GM12874 (cell line): ENCODE measurements around the gene DNASE1L1.

ENCODE experiments used
- TF ChIP-seq, protein P1 (sequence below): IDR thresholded peaks from 2 replicates; pipeline ENCODE4 v1.5.1; 2011; ENCODE audit warnings: low read depth, mild to moderate bottlenecking, control low read depth, low read length, moderate library complexity; ENCODE audit not compliant: insufficient read depth

The DNASE1L1 gene

DNA sequence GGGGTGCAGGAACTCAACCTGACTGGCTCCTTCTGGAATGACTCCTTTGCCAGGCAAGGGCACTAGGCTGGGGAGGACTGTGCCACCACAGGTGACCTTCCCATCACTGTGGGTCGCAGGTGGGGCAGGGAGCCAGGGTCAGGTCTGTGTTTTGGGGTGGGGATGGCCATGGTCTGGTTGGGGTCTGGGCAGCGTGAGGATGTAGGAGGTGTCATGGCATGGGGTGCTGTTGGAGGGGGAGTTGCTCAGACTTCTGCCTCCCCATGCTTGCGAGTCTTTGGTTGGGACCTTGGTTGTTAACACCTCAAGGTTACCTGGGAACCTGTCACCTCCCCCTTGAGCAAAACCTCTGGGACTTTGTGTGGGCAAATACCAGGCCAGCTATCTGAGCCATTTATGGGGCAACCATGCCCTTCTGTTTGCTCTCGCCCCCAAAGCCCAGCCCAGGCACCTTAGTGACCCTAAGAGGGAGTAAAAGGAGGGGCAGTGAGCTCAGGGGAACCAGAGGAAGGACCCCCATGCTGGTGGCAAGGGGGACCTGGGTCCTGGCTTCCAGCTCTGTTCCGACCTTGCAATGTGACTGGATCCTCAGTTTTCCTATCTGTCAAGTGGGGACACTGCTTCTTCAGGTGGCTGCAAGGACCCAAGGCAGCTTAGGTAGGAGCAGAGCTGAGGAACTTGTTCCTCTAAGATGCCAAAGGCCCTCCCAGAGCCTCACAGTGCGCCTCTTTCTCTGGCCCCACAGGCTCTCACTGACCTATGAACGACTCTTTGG, 25.5 kb upstream of the DNASE1L1 start:
- TF ChIP-seq, protein P1, sequence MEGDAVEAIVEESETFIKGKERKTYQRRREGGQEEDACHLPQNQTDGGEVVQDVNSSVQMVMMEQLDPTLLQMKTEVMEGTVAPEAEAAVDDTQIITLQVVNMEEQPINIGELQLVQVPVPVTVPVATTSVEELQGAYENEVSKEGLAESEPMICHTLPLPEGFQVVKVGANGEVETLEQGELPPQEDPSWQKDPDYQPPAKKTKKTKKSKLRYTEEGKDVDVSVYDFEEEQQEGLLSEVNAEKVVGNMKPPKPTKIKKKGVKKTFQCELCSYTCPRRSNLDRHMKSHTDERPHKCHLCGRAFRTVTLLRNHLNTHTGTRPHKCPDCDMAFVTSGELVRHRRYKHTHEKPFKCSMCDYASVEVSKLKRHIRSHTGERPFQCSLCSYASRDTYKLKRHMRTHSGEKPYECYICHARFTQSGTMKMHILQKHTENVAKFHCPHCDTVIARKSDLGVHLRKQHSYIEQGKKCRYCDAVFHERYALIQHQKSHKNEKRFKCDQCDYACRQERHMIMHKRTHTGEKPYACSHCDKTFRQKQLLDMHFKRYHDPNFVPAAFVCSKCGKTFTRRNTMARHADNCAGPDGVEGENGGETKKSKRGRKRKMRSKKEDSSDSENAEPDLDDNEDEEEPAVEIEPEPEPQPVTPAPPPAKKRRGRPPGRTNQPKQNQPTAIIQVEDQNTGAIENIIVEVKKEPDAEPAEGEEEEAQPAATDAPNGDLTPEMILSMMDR = no peak

DNA sequence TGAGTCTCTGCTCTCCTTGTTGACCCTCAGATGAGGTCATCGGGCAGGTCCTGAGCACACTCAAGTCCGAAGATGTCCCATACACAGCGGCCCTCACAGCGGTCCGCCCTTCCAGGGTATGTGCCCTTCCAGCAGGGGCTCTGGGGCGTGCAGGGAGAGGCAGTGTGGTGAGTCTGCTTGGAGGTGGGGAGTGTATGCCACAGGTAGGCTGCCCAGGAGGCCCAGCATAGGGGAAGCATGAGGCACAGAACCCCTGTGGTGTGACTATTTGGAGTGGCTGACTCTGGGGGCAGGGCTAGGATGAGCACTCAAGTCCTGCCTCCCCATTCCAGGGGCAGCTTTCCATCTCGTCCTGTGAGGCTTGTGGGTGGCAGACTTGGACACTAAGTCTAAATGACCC, 24.6 kb upstream of the DNASE1L1 start:
- TF ChIP-seq, protein P1 = no peak

DNA sequence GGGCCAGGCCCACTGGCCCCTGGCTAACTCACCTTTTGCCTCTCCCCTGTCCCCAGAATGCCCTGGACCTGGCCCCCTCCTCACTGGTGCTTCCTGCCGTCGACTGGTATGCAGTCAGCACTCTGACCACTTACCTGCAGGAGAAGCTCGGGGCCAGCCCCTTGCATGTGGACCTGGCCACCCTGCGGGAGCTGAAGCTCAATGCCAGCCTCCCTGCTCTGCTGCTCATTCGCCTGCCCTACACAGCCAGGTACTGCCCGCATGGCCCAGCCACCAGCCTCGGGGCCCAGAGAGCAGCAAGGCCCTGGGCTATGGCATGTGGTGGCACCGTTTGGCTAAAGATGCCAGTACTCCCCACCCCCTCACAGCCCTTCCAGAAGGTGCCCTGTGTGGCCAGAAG, 23.2 kb upstream of the DNASE1L1 start:
- TF ChIP-seq, protein P1 = no peak

DNA sequence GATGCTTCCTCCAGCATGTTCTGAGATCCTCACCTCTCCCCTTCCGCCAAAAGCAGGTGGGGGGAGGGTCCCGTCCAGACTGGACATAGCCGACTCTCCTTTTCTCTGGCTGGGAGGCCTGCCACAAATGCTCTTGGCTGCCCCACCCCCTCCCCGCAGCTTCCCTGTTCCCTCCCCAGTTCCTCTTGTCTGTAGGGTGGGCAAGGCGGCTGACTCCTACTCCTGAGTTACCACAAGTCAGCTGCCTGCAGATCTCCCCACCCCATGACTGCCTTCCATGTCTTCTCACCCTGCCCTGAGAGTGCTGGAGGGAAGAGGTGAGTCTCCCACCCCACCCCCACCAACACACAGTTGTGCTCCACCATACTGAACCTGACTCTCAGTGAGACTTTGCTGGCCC, 22.3 kb upstream of the DNASE1L1 start:
- TF ChIP-seq, protein P1 = no peak

DNA sequence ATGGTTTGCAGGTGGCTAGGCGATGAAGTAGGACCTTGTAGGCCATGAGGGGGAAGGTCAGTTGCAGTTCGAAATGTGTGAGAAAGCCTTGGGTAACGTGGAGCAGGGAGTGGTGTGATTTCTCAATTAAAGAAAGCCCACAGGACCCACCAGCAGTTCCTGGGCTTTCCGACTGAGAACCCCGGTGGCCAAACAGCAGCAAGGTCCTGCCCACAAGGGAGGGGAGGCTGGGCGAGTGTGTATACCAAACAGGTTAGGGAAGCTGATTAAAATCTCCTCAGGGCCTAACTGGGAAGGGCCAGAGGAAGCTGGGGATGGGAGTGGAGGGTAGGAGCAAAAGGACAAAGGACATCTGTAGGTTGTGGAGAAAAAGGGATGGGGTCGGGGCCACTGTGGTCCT, 21.9 kb upstream of the DNASE1L1 start:
- TF ChIP-seq, protein P1 = no peak

DNA sequence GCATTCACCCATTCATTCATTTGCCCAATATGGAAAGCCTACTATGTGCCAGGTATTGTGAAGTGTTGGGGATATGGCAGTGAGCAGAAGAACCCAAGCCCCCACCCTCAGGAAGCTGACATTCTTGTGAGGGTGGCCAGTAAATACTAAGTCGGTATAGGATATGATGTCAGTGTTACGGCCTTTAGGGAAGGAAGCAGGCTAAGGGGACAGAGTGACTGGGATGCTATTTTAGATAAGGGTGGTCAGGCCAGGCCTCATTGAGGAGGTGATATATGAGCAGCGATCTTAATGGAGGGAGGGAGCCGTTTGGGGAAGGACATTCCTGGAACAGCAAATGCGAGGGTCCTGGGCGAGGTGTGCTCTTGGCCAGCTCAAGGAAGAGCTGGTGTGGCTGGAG, 21.4 kb upstream of the DNASE1L1 start:
- TF ChIP-seq, protein P1 = no peak

DNA sequence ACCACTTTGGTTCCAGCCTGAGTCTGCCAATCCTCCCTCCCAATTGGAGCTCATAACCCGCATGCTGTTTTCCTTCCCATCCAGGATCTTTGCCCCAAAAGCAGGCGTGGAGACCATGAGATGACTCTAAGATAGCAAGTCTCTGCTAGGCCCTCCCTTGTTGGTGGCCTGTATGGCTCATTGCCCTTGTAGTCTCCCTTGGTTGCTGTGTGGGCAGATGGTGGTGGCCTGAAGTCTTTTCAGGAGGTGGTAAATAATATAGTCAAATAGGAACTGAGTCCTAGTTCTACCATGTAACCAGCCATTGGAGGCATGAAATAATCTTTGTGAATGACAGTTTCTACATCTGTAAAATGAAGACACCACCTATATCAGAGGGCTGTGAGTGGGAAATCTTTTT, 20.7 kb upstream of the DNASE1L1 start:
- TF ChIP-seq, protein P1 = no peak
